Measurements from ENCODE around the gene PLEKHG2.
"Not testable (repeated sequence)": the region's sequence is repeated elsewhere in the genome, so short reads cannot be mapped to it uniquely, and the experiment has no call there.

Gene PLEKHG2, protein sequence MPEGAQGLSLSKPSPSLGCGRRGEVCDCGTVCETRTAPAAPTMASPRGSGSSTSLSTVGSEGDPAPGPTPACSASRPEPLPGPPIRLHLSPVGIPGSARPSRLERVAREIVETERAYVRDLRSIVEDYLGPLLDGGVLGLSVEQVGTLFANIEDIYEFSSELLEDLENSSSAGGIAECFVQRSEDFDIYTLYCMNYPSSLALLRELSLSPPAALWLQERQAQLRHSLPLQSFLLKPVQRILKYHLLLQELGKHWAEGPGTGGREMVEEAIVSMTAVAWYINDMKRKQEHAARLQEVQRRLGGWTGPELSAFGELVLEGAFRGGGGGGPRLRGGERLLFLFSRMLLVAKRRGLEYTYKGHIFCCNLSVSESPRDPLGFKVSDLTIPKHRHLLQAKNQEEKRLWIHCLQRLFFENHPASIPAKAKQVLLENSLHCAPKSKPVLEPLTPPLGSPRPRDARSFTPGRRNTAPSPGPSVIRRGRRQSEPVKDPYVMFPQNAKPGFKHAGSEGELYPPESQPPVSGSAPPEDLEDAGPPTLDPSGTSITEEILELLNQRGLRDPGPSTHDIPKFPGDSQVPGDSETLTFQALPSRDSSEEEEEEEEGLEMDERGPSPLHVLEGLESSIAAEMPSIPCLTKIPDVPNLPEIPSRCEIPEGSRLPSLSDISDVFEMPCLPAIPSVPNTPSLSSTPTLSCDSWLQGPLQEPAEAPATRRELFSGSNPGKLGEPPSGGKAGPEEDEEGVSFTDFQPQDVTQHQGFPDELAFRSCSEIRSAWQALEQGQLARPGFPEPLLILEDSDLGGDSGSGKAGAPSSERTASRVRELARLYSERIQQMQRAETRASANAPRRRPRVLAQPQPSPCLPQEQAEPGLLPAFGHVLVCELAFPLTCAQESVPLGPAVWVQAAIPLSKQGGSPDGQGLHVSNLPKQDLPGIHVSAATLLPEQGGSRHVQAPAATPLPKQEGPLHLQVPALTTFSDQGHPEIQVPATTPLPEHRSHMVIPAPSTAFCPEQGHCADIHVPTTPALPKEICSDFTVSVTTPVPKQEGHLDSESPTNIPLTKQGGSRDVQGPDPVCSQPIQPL (N-terminal part only)

DNA sequence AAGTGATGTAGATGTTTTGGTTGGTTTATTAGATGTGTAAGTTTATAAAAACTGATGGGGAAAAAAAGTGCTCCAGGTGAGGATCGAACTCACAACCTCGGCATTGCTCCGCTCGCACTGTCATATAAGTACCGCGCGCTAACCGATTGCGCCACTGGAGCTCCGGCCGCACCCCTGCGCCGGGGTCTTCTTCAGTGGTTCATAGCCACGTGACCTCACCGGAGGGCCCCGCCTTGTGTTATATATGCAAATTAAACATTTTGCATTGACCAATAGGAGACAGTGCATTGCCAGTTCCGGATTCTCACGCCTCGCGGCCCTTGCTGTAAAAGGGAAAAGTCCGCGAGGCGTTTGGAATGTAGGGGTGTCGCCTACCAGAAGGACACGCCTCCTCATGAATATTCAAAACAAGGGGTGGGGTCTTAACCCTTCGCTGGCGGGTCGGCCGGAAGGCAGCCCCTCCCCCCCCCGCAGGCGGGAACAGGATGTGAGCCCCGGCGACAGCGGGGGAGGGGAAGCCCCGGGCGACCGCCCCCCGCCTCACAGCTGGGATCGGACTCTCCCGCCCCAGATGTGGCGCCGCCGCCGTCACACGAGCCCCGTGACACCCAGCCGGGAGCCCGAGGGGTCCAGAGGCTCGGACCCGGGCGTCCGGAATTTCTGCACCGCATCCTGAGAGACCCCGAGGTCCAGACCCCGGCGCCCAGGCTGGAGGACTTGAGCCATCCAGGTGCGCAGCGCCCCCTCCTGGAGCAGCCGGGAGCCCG is at the start of gene PLEKHG2:
Gene PLEKHG2 (plus strand): TSS at position 570 of the 767 bp plus-strand sequence. CDS start 1,418 bp downstream, outside the sequence.
- DNase-seq (ENCODE audit: low read depth, low spot score): peak; percentile 99

DNA sequence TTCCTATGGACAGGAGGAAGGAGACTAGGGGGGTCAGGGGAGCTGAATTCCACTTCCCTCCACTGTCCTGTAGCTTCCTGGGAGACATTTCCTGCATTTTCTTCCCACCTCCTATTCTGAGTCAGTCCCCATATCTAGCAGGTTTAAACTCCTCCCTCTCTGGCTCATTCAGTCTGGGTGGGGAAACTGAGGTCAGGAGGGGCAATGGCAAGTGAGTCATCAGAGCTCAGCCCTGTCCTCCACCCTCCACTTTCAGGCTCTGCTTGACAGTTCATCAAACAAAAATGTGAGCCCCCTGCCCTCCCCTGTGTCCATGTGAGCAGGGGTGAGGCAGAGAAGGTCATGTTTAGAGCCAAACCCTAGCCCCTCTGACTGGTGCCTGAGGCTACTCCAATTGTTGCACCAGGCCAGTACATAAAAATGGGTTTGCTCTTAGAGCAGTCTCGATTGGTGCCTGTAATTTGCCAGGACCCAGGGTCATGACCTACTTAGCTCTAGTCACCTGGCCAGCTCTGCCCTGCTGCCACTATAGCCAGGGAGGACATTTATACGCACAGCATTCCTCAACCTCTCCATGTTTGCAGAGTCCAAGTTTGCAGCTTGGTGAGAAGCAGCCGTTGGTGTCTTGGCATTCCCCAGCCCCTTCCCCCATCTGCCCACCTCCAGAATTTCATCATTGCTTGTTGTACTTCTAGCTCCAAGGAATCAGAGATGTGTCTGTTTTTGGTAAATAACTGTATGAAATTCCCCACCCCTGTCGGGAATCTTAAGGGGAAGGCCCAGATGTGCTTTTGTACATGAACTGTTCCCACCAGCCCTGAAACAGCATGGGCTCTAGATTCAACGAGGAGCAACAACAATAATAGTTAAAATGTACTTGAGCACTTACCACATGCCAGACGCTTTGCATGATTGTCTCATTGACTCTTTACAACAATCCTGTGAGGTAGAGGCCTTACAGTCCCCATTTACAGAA is 49.5 kb upstream of the PLEKHG2 start:
- DNase-seq (ENCODE audit: low read depth, low spot score): peak; percentile 52

DNA sequence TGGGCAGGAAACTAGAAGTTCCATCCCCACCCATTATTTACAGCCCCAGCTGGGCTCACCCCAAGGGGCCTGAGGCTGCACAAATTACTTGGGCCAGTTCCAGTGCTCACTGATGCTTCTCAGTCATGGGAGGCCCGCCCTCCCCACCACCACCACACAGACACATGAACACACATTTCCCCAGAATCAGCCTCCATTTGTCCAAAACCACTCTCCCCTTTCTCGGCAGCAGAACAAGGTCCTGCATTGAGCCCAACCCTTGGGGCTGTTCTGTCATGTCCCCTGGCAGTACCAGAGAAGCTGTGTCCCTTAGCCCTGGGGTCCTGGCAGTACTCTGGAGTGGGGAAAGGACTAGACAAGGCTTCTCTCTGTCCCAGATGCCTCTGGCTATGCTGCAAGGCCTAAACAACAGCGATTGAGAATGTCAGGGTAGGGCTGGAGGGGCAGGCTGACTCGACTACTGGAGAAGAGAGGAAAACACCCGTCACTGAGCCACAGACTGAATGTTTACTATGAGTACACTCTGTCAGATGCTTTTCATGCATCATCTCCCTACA is 48.5 kb upstream of the PLEKHG2 start:
- no peak for DNase-seq (ENCODE audit: low read depth, low spot score)

DNA sequence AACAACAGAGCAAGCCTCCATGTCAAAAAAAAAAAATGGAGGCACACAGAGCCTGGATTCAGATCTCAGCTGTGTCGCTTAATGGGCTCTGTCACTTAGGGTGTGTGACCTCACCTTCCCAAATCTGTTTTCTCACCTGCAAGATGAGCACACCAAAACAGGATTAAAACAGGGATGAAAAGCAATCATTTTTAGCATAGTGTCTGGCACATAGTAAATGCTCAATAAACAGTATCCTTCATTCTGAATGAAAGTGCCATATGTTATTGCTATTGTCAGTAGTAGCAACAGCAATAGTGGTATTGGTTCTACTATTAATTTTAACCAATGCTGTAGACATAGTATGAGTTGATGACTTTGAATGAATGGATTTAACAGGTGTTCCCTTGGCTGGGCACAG is 46.9 kb upstream of the PLEKHG2 start:
- DNase-seq (ENCODE audit: low read depth, low spot score): no peak

DNA sequence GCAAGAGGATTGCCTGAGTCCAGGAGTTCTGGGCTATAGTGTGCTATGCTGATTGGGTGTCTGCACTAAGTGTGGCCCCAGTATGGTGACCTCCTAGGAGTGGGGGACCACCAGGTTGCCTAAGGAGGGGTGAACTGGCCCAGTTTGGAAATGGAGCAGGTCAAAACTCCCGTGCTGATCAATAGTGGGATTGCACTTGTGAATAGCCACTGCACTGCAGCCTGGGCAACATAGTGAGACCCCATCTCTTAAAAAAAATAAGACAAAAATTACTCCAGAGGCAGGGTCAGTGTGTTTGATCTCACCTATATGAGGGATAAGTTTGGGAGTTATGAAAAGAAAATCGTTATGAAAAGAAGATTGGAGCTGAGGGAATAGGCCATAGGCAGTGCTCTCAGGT is 43.3 kb upstream of the PLEKHG2 start:
- no peak for DNase-seq (ENCODE audit: low read depth, low spot score)

DNA sequence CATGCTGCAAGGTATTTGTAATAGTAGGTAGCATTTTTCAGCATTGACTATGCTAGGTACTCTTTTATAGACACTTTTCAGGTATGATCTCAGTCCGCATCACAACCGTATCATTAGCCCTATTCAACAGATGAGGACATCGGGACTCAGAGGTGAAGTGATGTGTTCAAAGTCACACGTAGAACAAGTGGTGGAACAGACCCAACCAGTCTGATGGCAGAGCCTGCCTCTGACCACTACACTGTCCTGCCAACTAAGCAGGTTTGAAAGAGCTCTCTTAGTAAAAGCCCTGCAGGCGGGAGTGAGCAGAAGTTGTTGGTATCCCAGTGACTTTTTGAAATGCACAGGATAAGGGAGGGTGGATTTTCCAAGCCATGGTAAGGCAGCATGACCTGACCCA is 41.7 kb upstream of the PLEKHG2 start:
- no peak for DNase-seq (ENCODE audit: low read depth, low spot score)

DNA sequence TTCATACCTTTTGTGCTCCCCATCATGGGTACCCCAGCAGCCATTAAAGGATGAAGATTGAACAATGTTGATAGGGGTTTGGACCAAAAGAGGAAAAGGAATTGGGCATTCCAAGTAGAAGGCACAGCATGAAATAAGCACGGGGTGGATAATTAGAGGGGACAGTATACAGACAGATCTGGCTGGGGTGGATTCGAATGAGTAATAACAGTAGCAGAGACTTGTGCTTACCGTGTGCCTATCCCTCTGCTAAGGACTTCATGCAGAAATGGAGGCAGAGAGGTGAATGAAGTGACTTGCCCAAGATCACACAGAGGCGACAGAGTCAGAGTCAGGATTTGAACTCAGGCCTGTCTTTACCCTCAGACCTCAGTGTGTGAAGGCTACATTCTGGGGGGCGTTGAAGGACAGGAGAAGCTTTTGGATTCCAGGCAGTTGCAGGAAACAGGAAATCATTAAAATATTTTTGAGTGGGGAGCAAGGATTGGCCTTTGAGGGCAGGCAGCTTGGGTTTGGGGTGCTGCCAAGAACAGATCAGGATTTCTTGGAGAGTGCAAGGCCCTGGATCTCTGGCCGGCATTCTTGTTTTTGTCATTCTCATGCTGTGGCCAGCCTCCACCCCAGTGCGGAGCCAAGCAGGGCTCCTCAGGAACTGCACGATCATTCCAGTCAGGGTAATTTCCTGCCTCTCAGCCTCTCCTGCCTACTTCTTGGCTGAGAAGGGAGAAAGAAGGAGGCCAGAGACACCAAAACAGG is 40.2 kb upstream of the PLEKHG2 start:
- no peak for DNase-seq (ENCODE audit: low read depth, low spot score)

DNA sequence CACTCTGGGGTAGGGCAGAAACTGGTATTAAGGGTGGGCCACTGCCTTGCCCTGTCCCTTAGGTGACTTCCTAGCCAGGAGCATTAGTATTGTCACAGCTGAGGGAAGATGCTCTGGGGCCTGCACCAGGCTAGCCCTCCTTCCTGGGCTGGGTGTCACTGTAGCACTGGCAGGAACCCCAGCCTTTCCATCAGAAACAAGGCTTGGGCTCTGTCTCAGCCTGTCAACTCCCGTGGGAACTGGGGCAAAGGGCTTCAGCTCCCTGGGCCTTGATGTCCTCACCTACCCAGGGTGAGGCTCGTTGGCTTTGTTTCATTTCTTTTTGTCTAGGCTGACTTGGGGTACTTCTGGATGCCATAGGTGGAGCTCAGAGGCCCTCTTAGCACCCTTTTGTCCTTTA is 39.5 kb upstream of the PLEKHG2 start:
- DNase-seq (ENCODE audit: low read depth, low spot score): no peak

DNA sequence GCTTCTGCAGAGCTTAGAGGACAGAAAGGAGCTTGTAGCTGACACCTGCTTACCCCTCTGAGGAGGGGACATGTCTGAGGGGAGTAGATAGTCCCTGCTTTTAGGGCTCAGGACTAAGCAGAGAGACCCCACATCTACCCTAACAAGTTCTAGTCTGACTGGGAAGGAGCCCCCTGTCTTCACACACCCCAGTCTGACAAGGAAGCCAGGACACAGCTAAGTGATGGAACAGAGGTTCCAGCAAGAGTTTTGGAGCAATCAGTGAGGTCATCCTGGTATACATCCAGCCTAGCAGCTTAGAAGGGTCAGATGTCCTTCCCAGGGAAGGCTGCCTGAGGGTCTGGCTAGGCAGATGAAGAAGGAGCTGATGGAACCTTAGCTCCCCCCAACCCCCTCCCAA is 36.5 kb upstream of the PLEKHG2 start:
- no peak for DNase-seq (ENCODE audit: low read depth, low spot score)

DNA sequence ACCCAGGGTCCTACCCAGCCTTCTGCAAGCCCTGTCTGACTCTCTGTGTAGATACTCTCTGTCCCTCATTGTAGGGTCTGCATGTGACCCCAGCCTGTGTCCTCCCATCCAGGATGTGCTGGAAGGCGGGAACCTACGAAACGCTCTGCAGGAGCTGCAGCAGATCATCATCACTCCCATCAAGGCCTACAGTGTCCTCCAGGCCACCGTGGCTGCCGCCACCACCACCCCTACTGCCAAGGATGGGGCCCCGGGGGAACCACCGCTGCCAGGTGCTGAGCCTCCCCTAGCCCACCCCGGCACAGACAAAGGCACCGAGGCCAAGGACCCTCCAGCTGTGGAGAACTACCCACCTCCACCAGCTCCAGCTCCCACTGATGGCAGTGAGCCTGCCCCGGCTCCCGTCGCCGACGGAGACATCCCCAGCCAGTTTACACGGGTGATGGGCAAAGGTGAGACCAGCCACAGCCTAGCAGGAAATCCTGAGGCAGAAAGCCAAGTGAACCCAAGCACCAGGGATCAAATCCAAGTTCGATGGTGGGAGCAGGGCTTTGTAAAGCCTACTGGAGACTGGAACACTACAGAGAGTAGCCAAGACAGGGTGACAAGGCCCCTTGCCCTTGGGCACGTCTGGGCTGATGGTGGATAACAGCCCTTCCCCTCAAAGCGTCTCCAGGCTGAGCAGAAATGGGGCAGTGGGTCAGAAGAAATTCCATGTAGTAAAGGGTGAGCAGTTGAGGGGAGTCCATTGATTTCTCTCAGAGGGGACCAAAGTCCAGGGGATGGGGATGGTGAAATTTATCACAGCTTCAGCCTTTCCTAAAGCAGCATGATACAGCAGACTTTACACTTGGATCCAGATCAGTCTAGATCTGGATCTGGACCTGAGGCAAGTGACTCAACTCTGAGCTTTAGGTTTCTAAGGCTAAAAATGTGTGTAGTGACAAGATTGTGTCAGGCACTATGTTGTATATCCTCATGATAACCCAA is 34.8 kb upstream of the PLEKHG2 start:
- no peak for DNase-seq (ENCODE audit: low read depth, low spot score)

DNA sequence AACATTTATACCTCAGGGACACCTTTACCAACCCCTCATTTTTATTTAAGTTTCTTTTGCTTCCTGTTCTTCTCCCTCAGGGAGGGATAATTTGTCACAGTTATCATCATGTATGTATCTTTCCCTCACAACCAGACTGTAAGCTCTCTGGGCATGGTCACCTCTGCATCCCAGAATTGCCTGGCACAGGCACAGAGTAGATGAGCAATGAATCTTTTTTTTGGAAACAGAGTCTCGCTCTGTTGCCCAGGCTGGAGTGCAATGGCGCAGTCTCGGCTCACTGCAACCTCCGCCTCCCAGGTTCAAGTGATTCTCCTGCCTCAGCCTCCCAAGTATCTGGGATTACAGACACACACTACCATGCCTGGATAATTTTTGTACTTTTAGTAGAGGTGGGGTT is 33.1 kb upstream of the PLEKHG2 start:
- not testable (repeated sequence) for DNase-seq (ENCODE audit: low read depth, low spot score)

DNA sequence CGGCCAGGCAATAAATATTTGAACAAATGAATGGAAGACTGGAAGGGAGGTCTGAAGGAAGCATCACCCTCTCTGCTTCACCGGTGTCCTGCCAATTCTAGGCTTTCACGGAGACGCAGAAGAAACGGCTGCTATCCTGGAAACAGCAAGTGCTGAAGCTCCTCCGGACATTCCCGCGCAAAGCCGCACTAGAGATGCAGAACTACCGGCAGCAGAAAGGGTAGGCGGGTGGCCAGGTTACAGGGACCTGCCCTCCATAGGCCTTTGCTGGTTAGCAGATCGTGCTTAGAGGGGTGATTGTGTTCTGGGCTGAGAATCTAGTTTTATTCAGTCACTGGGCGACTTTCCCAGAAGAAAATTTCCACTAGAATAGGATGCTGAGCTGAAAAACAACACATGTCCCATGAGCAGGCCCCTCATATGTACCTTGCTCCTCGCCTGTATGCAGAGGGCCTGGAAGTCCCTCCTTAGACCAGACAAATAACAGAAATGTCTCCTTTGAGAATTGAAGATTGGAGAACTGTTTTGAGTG is 32.5 kb upstream of the PLEKHG2 start:
- no peak for DNase-seq (ENCODE audit: low read depth, low spot score)

DNA sequence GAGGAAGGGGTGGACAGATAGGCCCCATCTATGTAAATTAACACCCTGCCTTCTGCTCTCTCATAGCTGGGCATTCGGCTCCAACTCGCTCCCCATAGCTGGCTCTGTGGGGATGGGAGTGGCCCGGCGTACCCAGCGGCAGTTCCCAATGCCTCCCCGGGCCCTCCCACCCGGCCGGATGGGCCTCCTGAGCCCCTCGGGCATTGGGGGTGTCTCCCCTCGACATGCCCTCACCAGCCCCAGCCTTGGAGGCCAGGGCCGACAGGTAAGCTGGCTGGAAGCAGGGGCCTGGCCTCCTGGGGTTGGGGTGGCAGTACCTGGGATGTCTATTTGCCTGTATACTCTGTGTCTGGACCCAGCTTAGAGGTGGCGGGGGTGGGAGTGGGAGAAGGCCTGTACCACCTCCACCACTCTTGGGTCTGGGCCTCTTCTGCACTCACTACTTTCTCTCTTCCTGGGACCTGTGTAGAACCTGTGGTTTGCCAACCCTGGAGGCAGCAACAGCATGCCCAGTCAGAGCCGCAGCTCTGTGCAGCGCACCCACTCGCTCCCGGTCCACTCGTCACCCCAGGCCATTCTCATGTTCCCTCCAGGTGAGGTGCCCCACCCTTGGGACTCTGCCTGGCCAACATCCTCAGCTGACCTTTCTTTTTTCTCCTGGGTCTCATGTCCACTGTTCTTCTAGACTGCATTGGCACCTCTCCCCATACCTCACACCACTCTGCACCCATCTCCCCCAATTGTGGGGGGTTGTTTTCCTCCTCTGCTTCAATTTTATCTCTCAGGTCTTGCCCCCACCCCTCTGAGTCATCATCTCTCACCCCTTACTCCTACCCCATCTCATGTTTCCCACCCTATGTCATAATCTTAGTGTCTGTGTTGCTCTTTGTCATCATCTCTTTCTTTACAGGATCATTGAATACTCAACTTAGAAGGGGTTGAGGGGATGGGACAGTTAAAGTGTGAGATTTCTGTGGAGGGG is 31.7 kb upstream of the PLEKHG2 start:
- DNase-seq (ENCODE audit: low read depth, low spot score): no peak

DNA sequence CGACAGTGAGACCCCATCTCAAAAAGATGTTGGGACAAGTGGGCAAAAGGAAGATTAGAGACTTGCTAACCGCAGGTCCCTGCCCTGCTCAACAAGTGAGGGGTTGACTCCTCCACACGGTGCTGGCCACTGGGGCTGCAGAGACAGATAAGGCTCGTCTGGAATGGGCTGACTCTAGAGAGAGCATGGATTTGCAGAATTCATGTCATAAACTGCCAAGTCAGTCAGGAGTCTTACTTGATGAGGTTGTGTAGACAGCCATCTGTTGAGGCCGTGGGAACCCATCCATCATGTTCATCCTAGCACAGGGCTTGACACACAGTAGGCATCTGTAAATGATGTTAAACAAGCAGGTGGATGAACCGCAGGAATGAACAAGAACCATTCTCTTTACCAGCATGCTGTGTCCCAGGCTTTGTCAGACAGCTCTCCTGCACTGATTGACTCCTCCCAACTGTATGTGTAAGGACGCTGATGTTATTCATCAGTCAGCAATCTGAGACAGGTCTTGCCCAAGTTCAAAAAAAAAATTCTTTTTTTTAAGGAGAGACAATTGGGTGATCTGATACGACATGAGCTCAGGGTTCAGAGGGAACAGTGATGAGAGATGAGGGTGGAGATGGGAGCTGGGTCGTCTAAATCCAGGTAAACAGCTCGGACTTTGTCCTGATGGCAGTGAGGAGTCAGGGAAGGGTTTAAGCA is 30.4 kb upstream of the PLEKHG2 start:
- no peak for DNase-seq (ENCODE audit: low read depth, low spot score)

DNA sequence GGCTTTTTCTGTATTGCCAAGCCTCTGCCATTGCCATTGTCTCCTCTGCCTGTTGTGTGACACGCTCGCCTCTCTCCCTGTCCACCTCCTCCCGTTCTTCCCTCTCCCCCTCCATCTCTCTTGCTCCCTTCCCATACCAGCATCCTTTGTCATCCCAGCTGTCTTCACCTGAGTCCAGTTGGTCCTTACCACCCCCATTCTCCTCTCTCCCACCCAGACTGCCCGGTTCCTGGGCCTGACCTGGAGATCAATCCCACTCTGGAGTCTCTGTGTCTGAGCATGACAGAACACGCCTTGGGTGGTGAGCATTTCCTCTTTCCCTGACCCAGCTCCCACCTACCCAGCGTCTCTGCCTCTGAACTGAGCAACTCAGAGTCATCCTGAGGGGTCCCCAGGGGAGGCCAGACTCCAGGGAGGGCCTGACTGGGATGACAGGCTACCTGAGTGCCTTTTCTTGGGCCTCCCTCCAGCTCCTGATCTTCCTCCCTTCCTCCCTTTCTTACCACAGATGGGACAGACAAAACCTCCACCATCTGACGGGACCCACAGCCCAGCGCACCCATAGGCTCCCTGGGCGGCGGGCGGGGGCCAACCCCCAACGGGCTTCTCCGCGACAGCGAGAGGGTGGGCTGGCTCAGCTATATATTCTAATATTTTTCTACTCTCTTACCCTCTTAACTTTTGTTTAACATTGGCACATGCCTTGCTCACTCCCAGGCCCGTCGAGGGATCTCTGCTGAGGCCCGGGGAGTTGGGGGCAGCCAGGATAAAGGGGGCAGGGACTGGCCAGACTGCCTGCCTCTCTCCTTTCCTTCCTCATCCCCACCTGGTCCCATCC is 29.3 kb upstream of the PLEKHG2 start:
- DNase-seq (ENCODE audit: low read depth, low spot score): no peak

Data from brain pericyte (primary cell).